NCI-H146 treated with DMSO at 0.1 percent for 48 hours (cell line): ENCODE results near the gene SEMA6B.

Source experiments
- DNase-seq: peaks from one replicate; lab custom pipeline; 2025; ENCODE audit not compliant: unreplicated experiment; lab: John Stamatoyannopoulos, UW

The SEMA6B gene

GRCh38 chr19:4511300-4512054 is 48.0 kb downstream of the SEMA6B start:
- DNase-seq = no peak

- DNase-seq = no peak
These were observed 48.8 kb downstream of the SEMA6B start for GRCh38 chr19:4510435-4511255.

- DNase-seq = no peak
These were observed 50.8 kb downstream of the SEMA6B start for GRCh38 chr19:4508698-4509097.

GRCh38 chr19:4507804-4508203 is 51.7 kb downstream of the SEMA6B start:
- DNase-seq = no peak

- DNase-seq = no peak
These were observed 52.4 kb downstream of the SEMA6B start for GRCh38 chr19:4507150-4507452.

- no peak for DNase-seq
These were observed 52.9 kb downstream of the SEMA6B start for GRCh38 chr19:4506449-4507149.

- no peak for DNase-seq
These were observed 53.7 kb downstream of the SEMA6B start for GRCh38 chr19:4505570-4506448.

- DNase-seq = no peak
These were observed 54.5 kb downstream of the SEMA6B start for GRCh38 chr19:4504891-4505569.

- DNase-seq = no peak
These were observed 55.2 kb downstream of the SEMA6B start for GRCh38 chr19:4504297-4504701.

- DNase-seq = no peak
These were observed 55.7 kb downstream of the SEMA6B start for GRCh38 chr19:4503825-4504170.

GRCh38 chr19:4503132-4503824 is 56.2 kb downstream of the SEMA6B start:
- DNase-seq = no peak

GRCh38 chr19:4502282-4503131 is 57.0 kb downstream of the SEMA6B start:
- no peak for DNase-seq

GRCh38 chr19:4501691-4502090 is 57.8 kb downstream of the SEMA6B start:
- no peak for DNase-seq

GRCh38 chr19:4500841-4501591 is 58.5 kb downstream of the SEMA6B start:
- DNase-seq = no peak

GRCh38 chr19:4499855-4500254 is 59.6 kb downstream of the SEMA6B start:
- DNase-seq = no peak

GRCh38 chr19:4499318-4499717 is 60.2 kb downstream of the SEMA6B start:
- DNase-seq = no peak

GRCh38 chr19:4498694-4499093 is 60.8 kb downstream of the SEMA6B start:
- DNase-seq = no peak

GRCh38 chr19:4497770-4498389 is 61.6 kb downstream of the SEMA6B start:
- DNase-seq = no peak
